Liver (tissue), 9 donors: ENCODE data around the gene KDM3A. TPM values are rescaled to one million over a fixed set of nuclear protein-coding genes. Genes with fewer than 3 reads are reported as not detected.

Source experiments
- DNase-seq: peaks from one replicate; pipeline ENCODE4 v3.0.0-alpha.2; 2017; ENCODE audit warnings: low spot score
- H3K27ac ChIP-seq, 2 donors: one replicate each; pipeline ENCODE4 v1.7.0; 2013; ENCODE audit warnings: inconsistent platforms in 2 of 2, low read length in 2 of 2, control low read depth in 1 of 2, low read depth in 1 of 2, mild to moderate bottlenecking in 1 of 2
- H3K27me3 ChIP-seq, 4 donors: one replicate each; pipeline versions ENCODE4 v1.6.1 to v1.7.0; 2013; ENCODE audit warnings: low read length in 3 of 4, inconsistent platforms in 1 of 4, mild to moderate bottlenecking in 1 of 4, moderate library complexity in 1 of 4; ENCODE audit not compliant: control insufficient read depth in 4 of 4, insufficient read depth in 4 of 4
- H3K36me3 ChIP-seq, 4 donors: one replicate each; pipeline versions ENCODE4 v1.6.1 to v1.7.0; 2013; ENCODE audit warnings: low read length in 3 of 4, mild to moderate bottlenecking in 3 of 4, low read depth in 1 of 4, moderate library complexity in 1 of 4; ENCODE audit not compliant: control insufficient read depth in 4 of 4, insufficient read depth in 3 of 4
- H3K4me1 ChIP-seq, 4 donors: one replicate each; pipeline versions ENCODE4 v1.6.1 to v1.7.0; 2013; ENCODE audit warnings: low read length in 3 of 4, mild to moderate bottlenecking in 3 of 4, moderate library complexity in 1 of 4; ENCODE audit not compliant: control insufficient read depth in 4 of 4, insufficient read depth in 4 of 4
- H3K4me3 ChIP-seq, 3 donors: one replicate each; pipeline versions ENCODE4 v1.6.1 to v1.7.0; 2013; ENCODE audit warnings: low read length in 3 of 3, control low read depth in 1 of 3, low read depth in 1 of 3, mild to moderate bottlenecking in 1 of 3
- H3K9ac ChIP-seq, 2 donors: one replicate each; pipeline ENCODE4 v1.7.0; 2013; ENCODE audit warnings: low read length in 2 of 2, mild to moderate bottlenecking in 2 of 2, moderate library complexity in 2 of 2, control low read depth in 1 of 2, low read depth in 1 of 2
- H3K9me3 ChIP-seq, 4 donors: one replicate each; pipeline versions ENCODE4 v1.6.1 to v1.7.0; 2013; ENCODE audit warnings: low read length in 3 of 4; ENCODE audit not compliant: control insufficient read depth in 4 of 4
- EGR1 ChIP-seq, 2 donors: IDR thresholded peaks; 2 replicates each; pipeline ENCODE4 v1.6.1; 2016 to 2018; ENCODE audit warnings: antibody characterized with exemption in 2 of 2, low read depth in 2 of 2
- FOXA1 ChIP-seq: IDR thresholded peaks from 2 replicates; pipeline ENCODE4 v1.6.1; 2016; ENCODE audit warnings: antibody characterized with exemption
- FOXA2 ChIP-seq: IDR thresholded peaks from 2 replicates; pipeline ENCODE4 v1.6.1; 2016; ENCODE audit warnings: antibody characterized with exemption
- GABPA ChIP-seq, 2 donors: IDR thresholded peaks in 1 of 2; conservative IDR thresholded peaks in 1 of 2; 2 replicates each; pipeline ENCODE4 v1.6.1; 2016; ENCODE audit warnings: antibody characterized with exemption in 2 of 2, mild to moderate bottlenecking in 1 of 2, moderate library complexity in 1 of 2
- HNF4A ChIP-seq, 2 donors: conservative IDR thresholded peaks; 2 replicates each; pipeline ENCODE4 v1.6.1; 2016; ENCODE audit warnings: antibody characterized with exemption in 2 of 2, mild to moderate bottlenecking in 2 of 2
- HNF4G ChIP-seq: IDR thresholded peaks from 2 replicates; pipeline ENCODE4 v1.6.1; 2016; ENCODE audit warnings: antibody characterized with exemption
- JUND ChIP-seq, 2 donors: IDR thresholded peaks; 2 replicates each; pipeline ENCODE4 v1.6.1; 2016; ENCODE audit warnings: antibody characterized with exemption in 2 of 2
- NR2F2 ChIP-seq: IDR thresholded peaks from 2 replicates; pipeline ENCODE4 v1.6.1; 2016; ENCODE audit warnings: antibody characterized with exemption
- RAD21 ChIP-seq, 2 donors: IDR thresholded peaks; 2 replicates each; pipeline ENCODE4 v1.6.1; 2016; ENCODE audit warnings: antibody characterized with exemption in 2 of 2, mild to moderate bottlenecking in 2 of 2
- RXRA ChIP-seq, 2 donors: IDR thresholded peaks; 2 replicates each; pipeline ENCODE4 v1.6.1; 2017 to 2018; ENCODE audit warnings: antibody characterized with exemption in 2 of 2, mild to moderate bottlenecking in 1 of 2
- SP1 ChIP-seq: IDR thresholded peaks from 2 replicates; pipeline ENCODE4 v1.6.1; 2018; ENCODE audit warnings: antibody characterized with exemption, mild to moderate bottlenecking
- TAF1 ChIP-seq: conservative IDR thresholded peaks from 2 replicates; pipeline ENCODE4 v1.6.1; 2016; ENCODE audit warnings: antibody characterized with exemption, mild to moderate bottlenecking
- YY1 ChIP-seq: IDR thresholded peaks from 2 replicates; pipeline ENCODE4 v1.6.1; 2016; ENCODE audit warnings: antibody characterized with exemption, mild to moderate bottlenecking
- WGBS: extraction: QIAGEN DNeasy Blood & Tissue Kit; methylation state at CpG from one replicate; pipeline ENCODE4 v1.1.7; 2013; 5-methylcytosine and 5-hydroxymethylcytosine counted together
- polyA plus RNA-seq, 2 donors: library from polyadenylated mRNA; stranded (reverse) in 1 of 2; unstranded in 1 of 2; fragments of 200-250 nt in 1 of 2; fragments of >200 nt in 1 of 2; fragmentation: Nextera tagmentation in 1 of 2; extraction: Ambion mirVana in 1 of 2; gene quantifications; one replicate each; pipeline versions ENCODE4 v1.2.1 to v1.2.3, GENCODE V29; 2013 to 2015
- total RNA-seq, 2 donors: library from RNA; depleted of rRNA; stranded (reverse); fragments of >200 nt; gene quantifications; one replicate each; pipeline ENCODE4 v1.2.3, GENCODE V29; 2014
- TF ChIP-seq, protein P1 (sequence below): IDR thresholded peaks from 2 replicates; pipeline ENCODE4 v1.6.1; 2016; ENCODE audit warnings: antibody characterized with exemption, mild to moderate bottlenecking
- TF ChIP-seq, protein P2 (sequence below): fragments of 150-350 bp; IDR thresholded peaks from 2 replicates; pipeline ENCODE4 v1.5.1; 2017; ENCODE audit warnings: improper control_type of control experiment, low read depth, low read length; ENCODE audit not compliant: missing input control
- TF ChIP-seq, protein P3 (sequence below): IDR thresholded peaks from 2 replicates; pipeline ENCODE4 v1.6.1; 2016; ENCODE audit warnings: antibody characterized with exemption
- TF ChIP-seq, protein P4 (sequence below): IDR thresholded peaks from 2 replicates; pipeline ENCODE4 v1.6.1; 2016; ENCODE audit warnings: antibody characterized with exemption
- TF ChIP-seq, protein P5 (sequence below): IDR thresholded peaks from 2 replicates; pipeline ENCODE4 v1.6.1; 2016; ENCODE audit warnings: antibody characterized with exemption
- donor health status: healthy.
- donor health status: healthy.
- donor health status: healthy.
- donor health status: healthy.
- donor health status: healthy.

The KDM3A gene
- total and polyA plus RNA-seq, 4 donors: 3.9 to 19.8 (median 8.3) TPM

DNA sequence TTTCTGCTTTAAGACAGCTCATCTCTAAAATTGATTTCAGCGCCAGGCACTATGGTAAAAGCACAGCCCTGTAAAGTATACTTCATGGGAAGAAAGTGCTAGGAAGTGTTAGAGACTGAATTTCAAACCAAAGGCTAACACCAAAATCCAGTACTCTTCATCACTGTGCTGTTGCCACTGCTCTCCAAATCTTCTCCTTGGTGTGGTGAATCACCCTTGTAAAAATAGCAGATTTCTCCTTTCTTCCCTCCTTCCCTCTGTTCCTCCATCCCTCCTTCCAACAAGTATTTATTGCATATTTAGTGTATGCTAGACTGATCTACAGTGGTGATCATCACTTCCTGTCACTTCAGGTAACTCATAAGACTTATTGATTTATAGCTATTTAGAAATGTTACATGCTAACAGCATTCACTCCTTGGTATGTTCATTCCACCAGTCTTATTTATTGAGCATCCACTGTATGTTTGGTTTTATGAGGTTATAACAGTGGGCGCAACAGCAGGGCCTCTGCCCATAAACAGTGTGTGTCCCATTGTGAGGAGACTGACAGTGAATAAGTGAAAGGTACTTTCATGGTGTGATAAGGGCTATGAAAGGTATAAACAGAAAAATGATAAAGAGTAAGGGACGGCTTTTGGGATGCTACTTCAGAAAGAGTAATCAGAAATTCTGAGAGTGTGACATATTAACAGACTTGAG is 20.0 kb downstream of the KDM3A start:
- H3K36me3 ChIP-seq: peaks cover 10 to 77% (median 64%) of the 10 kb centered on the region in 4 donors
- H3K4me3 ChIP-seq: no peak overlapping the region
- no peaks in the 10 kb centered on the region for H3K9me3 ChIP-seq
- TF ChIP-seq, protein P1, sequence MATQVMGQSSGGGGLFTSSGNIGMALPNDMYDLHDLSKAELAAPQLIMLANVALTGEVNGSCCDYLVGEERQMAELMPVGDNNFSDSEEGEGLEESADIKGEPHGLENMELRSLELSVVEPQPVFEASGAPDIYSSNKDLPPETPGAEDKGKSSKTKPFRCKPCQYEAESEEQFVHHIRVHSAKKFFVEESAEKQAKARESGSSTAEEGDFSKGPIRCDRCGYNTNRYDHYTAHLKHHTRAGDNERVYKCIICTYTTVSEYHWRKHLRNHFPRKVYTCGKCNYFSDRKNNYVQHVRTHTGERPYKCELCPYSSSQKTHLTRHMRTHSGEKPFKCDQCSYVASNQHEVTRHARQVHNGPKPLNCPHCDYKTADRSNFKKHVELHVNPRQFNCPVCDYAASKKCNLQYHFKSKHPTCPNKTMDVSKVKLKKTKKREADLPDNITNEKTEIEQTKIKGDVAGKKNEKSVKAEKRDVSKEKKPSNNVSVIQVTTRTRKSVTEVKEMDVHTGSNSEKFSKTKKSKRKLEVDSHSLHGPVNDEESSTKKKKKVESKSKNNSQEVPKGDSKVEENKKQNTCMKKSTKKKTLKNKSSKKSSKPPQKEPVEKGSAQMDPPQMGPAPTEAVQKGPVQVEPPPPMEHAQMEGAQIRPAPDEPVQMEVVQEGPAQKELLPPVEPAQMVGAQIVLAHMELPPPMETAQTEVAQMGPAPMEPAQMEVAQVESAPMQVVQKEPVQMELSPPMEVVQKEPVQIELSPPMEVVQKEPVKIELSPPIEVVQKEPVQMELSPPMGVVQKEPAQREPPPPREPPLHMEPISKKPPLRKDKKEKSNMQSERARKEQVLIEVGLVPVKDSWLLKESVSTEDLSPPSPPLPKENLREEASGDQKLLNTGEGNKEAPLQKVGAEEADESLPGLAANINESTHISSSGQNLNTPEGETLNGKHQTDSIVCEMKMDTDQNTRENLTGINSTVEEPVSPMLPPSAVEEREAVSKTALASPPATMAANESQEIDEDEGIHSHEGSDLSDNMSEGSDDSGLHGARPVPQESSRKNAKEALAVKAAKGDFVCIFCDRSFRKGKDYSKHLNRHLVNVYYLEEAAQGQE: no peak
- TF ChIP-seq SP1 (no peak), FOXA2 (no peak), GABPA (IDR thresholded peaks at IDR 0.05 in 1 of 2, conservative IDR thresholded peaks at IDR 0.05 in 1 of 2) (no peak), HNF4A (conservative IDR thresholded peaks at IDR 0.05) (no peak), JUND (IDR thresholded peaks at IDR 0.05) (no peak), TAF1 (no peak), FOXA1 (no peak), YY1 (no peak), RAD21 (IDR thresholded peaks at IDR 0.05) (no peak), NR2F2 (no peak), EGR1 (IDR thresholded peaks at IDR 0.05; ENCODE audit: low read depth in 2 of 2) (no peak), RXRA (IDR thresholded peaks at IDR 0.05) (no peak), HNF4G (no peak)
- TF ChIP-seq, protein P2, sequence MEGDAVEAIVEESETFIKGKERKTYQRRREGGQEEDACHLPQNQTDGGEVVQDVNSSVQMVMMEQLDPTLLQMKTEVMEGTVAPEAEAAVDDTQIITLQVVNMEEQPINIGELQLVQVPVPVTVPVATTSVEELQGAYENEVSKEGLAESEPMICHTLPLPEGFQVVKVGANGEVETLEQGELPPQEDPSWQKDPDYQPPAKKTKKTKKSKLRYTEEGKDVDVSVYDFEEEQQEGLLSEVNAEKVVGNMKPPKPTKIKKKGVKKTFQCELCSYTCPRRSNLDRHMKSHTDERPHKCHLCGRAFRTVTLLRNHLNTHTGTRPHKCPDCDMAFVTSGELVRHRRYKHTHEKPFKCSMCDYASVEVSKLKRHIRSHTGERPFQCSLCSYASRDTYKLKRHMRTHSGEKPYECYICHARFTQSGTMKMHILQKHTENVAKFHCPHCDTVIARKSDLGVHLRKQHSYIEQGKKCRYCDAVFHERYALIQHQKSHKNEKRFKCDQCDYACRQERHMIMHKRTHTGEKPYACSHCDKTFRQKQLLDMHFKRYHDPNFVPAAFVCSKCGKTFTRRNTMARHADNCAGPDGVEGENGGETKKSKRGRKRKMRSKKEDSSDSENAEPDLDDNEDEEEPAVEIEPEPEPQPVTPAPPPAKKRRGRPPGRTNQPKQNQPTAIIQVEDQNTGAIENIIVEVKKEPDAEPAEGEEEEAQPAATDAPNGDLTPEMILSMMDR: no peak
- TF ChIP-seq, protein P3, sequence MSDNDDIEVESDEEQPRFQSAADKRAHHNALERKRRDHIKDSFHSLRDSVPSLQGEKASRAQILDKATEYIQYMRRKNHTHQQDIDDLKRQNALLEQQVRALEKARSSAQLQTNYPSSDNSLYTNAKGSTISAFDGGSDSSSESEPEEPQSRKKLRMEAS: no peak
- TF ChIP-seq, protein P4, sequence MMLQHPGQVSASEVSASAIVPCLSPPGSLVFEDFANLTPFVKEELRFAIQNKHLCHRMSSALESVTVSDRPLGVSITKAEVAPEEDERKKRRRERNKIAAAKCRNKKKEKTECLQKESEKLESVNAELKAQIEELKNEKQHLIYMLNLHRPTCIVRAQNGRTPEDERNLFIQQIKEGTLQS: no peak
- TF ChIP-seq, protein P5, sequence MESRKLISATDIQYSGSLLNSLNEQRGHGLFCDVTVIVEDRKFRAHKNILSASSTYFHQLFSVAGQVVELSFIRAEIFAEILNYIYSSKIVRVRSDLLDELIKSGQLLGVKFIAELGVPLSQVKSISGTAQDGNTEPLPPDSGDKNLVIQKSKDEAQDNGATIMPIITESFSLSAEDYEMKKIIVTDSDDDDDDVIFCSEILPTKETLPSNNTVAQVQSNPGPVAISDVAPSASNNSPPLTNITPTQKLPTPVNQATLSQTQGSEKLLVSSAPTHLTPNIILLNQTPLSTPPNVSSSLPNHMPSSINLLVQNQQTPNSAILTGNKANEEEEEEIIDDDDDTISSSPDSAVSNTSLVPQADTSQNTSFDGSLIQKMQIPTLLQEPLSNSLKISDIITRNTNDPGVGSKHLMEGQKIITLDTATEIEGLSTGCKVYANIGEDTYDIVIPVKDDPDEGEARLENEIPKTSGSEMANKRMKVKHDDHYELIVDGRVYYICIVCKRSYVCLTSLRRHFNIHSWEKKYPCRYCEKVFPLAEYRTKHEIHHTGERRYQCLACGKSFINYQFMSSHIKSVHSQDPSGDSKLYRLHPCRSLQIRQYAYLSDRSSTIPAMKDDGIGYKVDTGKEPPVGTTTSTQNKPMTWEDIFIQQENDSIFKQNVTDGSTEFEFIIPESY: no peak
- H3K27me3 ChIP-seq: no peaks in the 10 kb centered on the region
- 97% methylated on average over 3 of the region's 3 CpGs for WGBS
- peaks cover 0 to 2% (median 0%) of the 10 kb centered on the region in 4 donors for H3K4me1 ChIP-seq
- no peak for DNase-seq
- no peak overlapping the region for H3K9ac ChIP-seq
- no peak overlapping the region for H3K27ac ChIP-seq
